SK-MEL-5 (cell line): Measurements from ENCODE around the gene MAMDC4. TPM values are rescaled to one million over a fixed set of nuclear protein-coding genes. Genes with fewer than 3 reads are reported as not detected.

Source experiments
- DNase-seq: peaks from one replicate; pipeline ENCODE4 v3.0.0-alpha.2; 2016; ENCODE audit warnings: low read depth, low spot score
- in situ Hi-C: cut with HindIII; loops from 2 replicates; pipeline ENCODE4 v1.10.0; 2016; ENCODE audit warnings: low sequenced_read_pairs, high pct_unique_total_duplicates, low pct_unique_long_range_greater_than_20kb
- small RNA-seq, 2 experiments: library from RNA; depleted of rRNA; stranded (forward); fragments of <200 nt; gene quantifications; one replicate each; pipeline ENCODE3, GENCODE V24; 2014
- total RNA-seq: library from RNA; depleted of rRNA; stranded (reverse); fragments of >200 nt; shearing (Covaris generic); gene quantifications from 2 replicates; pipeline ENCODE4 v1.2.3, GENCODE V29; 2014; rRNA removed

The MAMDC4 gene
- total RNA-seq, 1 experiment from 2014 or later: 1.3 TPM

GRCh38 chr9:136889858-136890257, 37.7 kb downstream of the MAMDC4 start:
- no peak for DNase-seq
- in situ Hi-C loops: no loop called here

GRCh38 chr9:136890661-136891060, 38.5 kb downstream of the MAMDC4 start:
- in situ Hi-C loops: no loop called here
- DNase-seq: no peak

- in situ Hi-C loops: no loop called here
- DNase-seq: no peak
Observed at GRCh38 chr9:136896027-136896426, 43.9 kb downstream of the MAMDC4 start.

GRCh38 chr9:136898483-136899100, 46.4 kb downstream of the MAMDC4 start:
- in situ Hi-C loops: no loop called here
- DNase-seq: no peak

GRCh38 chr9:136899196-136899595, 47.0 kb downstream of the MAMDC4 start:
- in situ Hi-C loops: no loop called here

GRCh38 chr9:136900556-136900955, 48.4 kb downstream of the MAMDC4 start:
- in situ Hi-C loops: no loop called here
- DNase-seq: no peak

More at GRCh38 chr9:136899196-136899595, 47.0 kb downstream of the MAMDC4 start:
- DNase-seq: no peak

GRCh38 chr9:136900988-136901515, 48.9 kb downstream of the MAMDC4 start:
- DNase-seq: no peak
- in situ Hi-C loops: no loop called here

GRCh38 chr9:136901516-136902258, 49.5 kb downstream of the MAMDC4 start:
- DNase-seq: peak; percentile 44
- in situ Hi-C loops: no loop called here

GRCh38 chr9:136902259-136902821, 50.2 kb downstream of the MAMDC4 start:
- DNase-seq: no peak
- in situ Hi-C loops: no loop called here

GRCh38 chr9:136903041-136903554, 51.0 kb downstream of the MAMDC4 start:
- DNase-seq: no peak
- in situ Hi-C loops: no loop called here

- in situ Hi-C loops: no loop called here
- DNase-seq: peak; percentile 53
Observed at GRCh38 chr9:136906266-136906665, 54.1 kb downstream of the MAMDC4 start.

- in situ Hi-C loops: no loop called here
- DNase-seq: no peak
Observed at GRCh38 chr9:136907011-136907914, 55.1 kb downstream of the MAMDC4 start.

Small RNA genes within 50 kb of the gene (small RNA-seq; reads per million reads assigned to genes)
- gene MIR4292 (0 reads per million in 2 experiments), gene MIR4479 (0 reads per million in 2 experiments)

Other genes with a start within 250 kb of the MAMDC4 start
- 61.5 and 66.9 TPM in 2 replicates for gene EGFL7, start 189.4 kb upstream of the MAMDC4 start, total RNA-seq
- 52.3 and 54.1 TPM in 2 replicates for gene AGPAT2, start 164.9 kb upstream of the MAMDC4 start, total RNA-seq
- 42.0 and 45.6 TPM in 2 replicates for gene DIPK1B, start 139.8 kb upstream of the MAMDC4 start, total RNA-seq
- gene LCN10, start 109.4 kb upstream of the MAMDC4 start, total RNA-seq: not detected in 2 replicates
- gene LCN6, start 103.8 kb upstream of the MAMDC4 start, total RNA-seq: not detected in 2 replicates
- not detected in 2 replicates for gene LCN8, start 94.1 kb upstream of the MAMDC4 start, total RNA-seq
- gene LCN15, start 87.8 kb upstream of the MAMDC4 start, total RNA-seq: 0.05 and 0.21 TPM in 2 replicates
- gene TMEM141, start 61.0 kb upstream of the MAMDC4 start, total RNA-seq: 47.1 and 50.8 TPM in 2 replicates
- 0.08 and 0.42 TPM in 2 replicates for gene CCDC183, start 56.0 kb upstream of the MAMDC4 start, total RNA-seq
- gene RABL6, start 44.4 kb upstream of the MAMDC4 start, total RNA-seq: 57.4 and 62.6 TPM in 2 replicates
- 1.2 and 1.4 TPM in 2 replicates for gene AJM1, start 9.9 kb upstream of the MAMDC4 start, total RNA-seq
- gene PHPT1, start 2.9 kb upstream of the MAMDC4 start, total RNA-seq: 101 TPM in 2 replicates
- gene EDF1, start 14.0 kb downstream of the MAMDC4 start, total RNA-seq: 356 and 392 TPM in 2 replicates
- gene TRAF2, start 34.2 kb downstream of the MAMDC4 start, total RNA-seq: 13.5 and 16.4 TPM in 2 replicates
- 141 and 174 TPM in 2 replicates for gene FBXW5, start 92.4 kb downstream of the MAMDC4 start, total RNA-seq
- gene C8G, start 92.9 kb downstream of the MAMDC4 start, total RNA-seq: 0.45 and 0.53 TPM in 2 replicates
- gene LCN12, start 99.9 kb downstream of the MAMDC4 start, total RNA-seq: not detected in 2 replicates
- gene PTGDS, start 125.2 kb downstream of the MAMDC4 start, total RNA-seq: not detected in 2 replicates
- not detected in 2 replicates for gene LCNL1, start 130.6 kb downstream of the MAMDC4 start, total RNA-seq
- 31.7 and 46.0 TPM in 2 replicates for gene PAXX, start 140.1 kb downstream of the MAMDC4 start, total RNA-seq
- not detected in 2 replicates for gene CLIC3, start 144.2 kb downstream of the MAMDC4 start, total RNA-seq
- 8.6 and 9.5 TPM in 2 replicates for gene ABCA2, start 175.9 kb downstream of the MAMDC4 start, total RNA-seq
- not detected in 2 replicates for gene FUT7, start 179.7 kb downstream of the MAMDC4 start, total RNA-seq
- gene NPDC1, start 193.8 kb downstream of the MAMDC4 start, total RNA-seq: 2.2 and 3.5 TPM in 2 replicates
- not detected in 2 replicates for gene ENTPD2, start 201.7 kb downstream of the MAMDC4 start, total RNA-seq
- gene SAPCD2, start 218.2 kb downstream of the MAMDC4 start, total RNA-seq: 8.1 and 8.7 TPM in 2 replicates
- gene UAP1L1, start 225.2 kb downstream of the MAMDC4 start, total RNA-seq: 22.5 and 23.4 TPM in 2 replicates
- gene MAN1B1, start 234.6 kb downstream of the MAMDC4 start, total RNA-seq: 84.8 and 85.2 TPM in 2 replicates